ENCODE results near the gene MRPS34.

MRPS34 gene

GRCh38 chr16:1787322-1788094, 14.6 kb upstream of the MRPS34 start:
- DNase-seq (ENCODE audit: low read depth) = no peak
- H3K4me3 ChIP-seq (ENCODE audit: control insufficient read depth, low read depth, low read length) = no peak overlapping the region
- TF ChIP-seq CTCF (conservative IDR thresholded peaks at IDR 0.05; ENCODE audit: control insufficient read depth, insufficient read depth, low read depth, low read length) = no peak

GRCh38 chr16:1787056-1787321, 14.1 kb upstream of the MRPS34 start:
- DNase-seq (ENCODE audit: low read depth) = no peak
- no peak overlapping the region for H3K4me3 ChIP-seq (ENCODE audit: control insufficient read depth, low read depth, low read length)
- TF ChIP-seq CTCF (conservative IDR thresholded peaks at IDR 0.05; ENCODE audit: control insufficient read depth, insufficient read depth, low read depth, low read length) = no peak

- no peak for TF ChIP-seq CTCF (conservative IDR thresholded peaks at IDR 0.05; ENCODE audit: control insufficient read depth, insufficient read depth, low read depth, low read length)
These were observed 13.5 kb upstream of the MRPS34 start for GRCh38 chr16:1786242-1787055.

GRCh38 chr16:1785846-1786170, 12.9 kb upstream of the MRPS34 start:
- no peak for DNase-seq (ENCODE audit: low read depth)
- H3K4me3 ChIP-seq (ENCODE audit: control insufficient read depth, low read depth, low read length) = no peak overlapping the region
- no peak for TF ChIP-seq CTCF (conservative IDR thresholded peaks at IDR 0.05; ENCODE audit: control insufficient read depth, insufficient read depth, low read depth, low read length)

More at GRCh38 chr16:1786242-1787055, 13.5 kb upstream of the MRPS34 start:
- no peak for DNase-seq (ENCODE audit: low read depth)
- no peak overlapping the region for H3K4me3 ChIP-seq (ENCODE audit: control insufficient read depth, low read depth, low read length)

GRCh38 chr16:1784977-1785845, 12.3 kb upstream of the MRPS34 start:
- no peak for TF ChIP-seq CTCF (conservative IDR thresholded peaks at IDR 0.05; ENCODE audit: control insufficient read depth, insufficient read depth, low read depth, low read length)
- DNase-seq (ENCODE audit: low read depth) = no peak

GRCh38 chr16:1782408-1783264, 9.7 kb upstream of the MRPS34 start, which contains the start of the genes NUBP2 and SPSB3:
Gene NUBP2 (plus strand): TSS chr16:1782960. CDS start chr16:1783021, 61 bp downstream.
Gene SPSB3 (minus strand): TSS chr16:1782571. CDS start chr16:1781483, 1,088 bp downstream.
- DNase-seq (ENCODE audit: low read depth) = peak; percentile 100
- no peak for TF ChIP-seq CTCF (conservative IDR thresholded peaks at IDR 0.05; ENCODE audit: control insufficient read depth, insufficient read depth, low read depth, low read length)
- H3K4me3 ChIP-seq (ENCODE audit: control insufficient read depth, low read depth, low read length) = peak within 1 kb of the TSS; percentile 88

More at GRCh38 chr16:1784977-1785845, 12.3 kb upstream of the MRPS34 start:
- H3K4me3 ChIP-seq (ENCODE audit: control insufficient read depth, low read depth, low read length) = no peak overlapping the region

Data from fibroblast of mammary gland (primary cell).